G401 (cell line): ENCODE results near the gene SORCS3. TPM values are rescaled to one million over a fixed set of nuclear protein-coding genes. Genes with fewer than 3 reads are reported as not detected.

Experiments used
- DNase-seq: peaks from one replicate; pipeline ENCODE4 v3.0.0-alpha.2; 2015; ENCODE audit warnings: low spot score
- in situ Hi-C: cut with HindIII; loops from 2 replicates; pipeline ENCODE4 v1.10.0; 2016; ENCODE audit warnings: low sequenced_read_pairs, mixed read lengths
- total RNA-seq: library from RNA; depleted of rRNA; stranded (reverse); fragments of >200 nt; shearing (Covaris generic); gene quantifications from 2 replicates; pipeline ENCODE4 v1.2.3, GENCODE V29; 2014

SORCS3 gene
- total RNA-seq, 1 experiment from 2014 or later: not detected

- in situ Hi-C loops: no loop called here
- no peak for DNase-seq
These were observed 252.6 kb downstream of the SORCS3 start for GRCh38 chr10:104893701-104894100.

- in situ Hi-C loops: no loop called here
- peak; percentile 62 for DNase-seq
These were observed 253.6 kb downstream of the SORCS3 start for GRCh38 chr10:104894681-104895080.

GRCh38 chr10:104895541-104895940, 254.5 kb downstream of the SORCS3 start:
- peak; percentile 82 for DNase-seq
- in situ Hi-C loops: no loop called here

- DNase-seq: peak; percentile 80
- in situ Hi-C loops: no loop called here
These were observed 254.9 kb downstream of the SORCS3 start for GRCh38 chr10:104895981-104896380.

- no peak for DNase-seq
- in situ Hi-C loops: no loop called here
These were observed 256.6 kb downstream of the SORCS3 start for GRCh38 chr10:104897696-104898095.

- in situ Hi-C loops: no loop called here
- no peak for DNase-seq
These were observed 258.7 kb downstream of the SORCS3 start for GRCh38 chr10:104899779-104900178.

GRCh38 chr10:104903433-104903832, 262.3 kb downstream of the SORCS3 start:
- in situ Hi-C loops: no loop called here
- no peak for DNase-seq

- no peak for DNase-seq
- in situ Hi-C loops: no loop called here
These were observed 263.7 kb downstream of the SORCS3 start for GRCh38 chr10:104904753-104905323.

GRCh38 chr10:104906112-104906511, 265.0 kb downstream of the SORCS3 start:
- DNase-seq: no peak
- in situ Hi-C loops: no loop called here

GRCh38 chr10:104907521-104907920, 266.4 kb downstream of the SORCS3 start:
- no peak for DNase-seq
- in situ Hi-C loops: no loop called here

GRCh38 chr10:104908581-104908980, 267.5 kb downstream of the SORCS3 start:
- no peak for DNase-seq
- in situ Hi-C loops: no loop called here

GRCh38 chr10:104910712-104911111, 269.6 kb downstream of the SORCS3 start:
- in situ Hi-C loops: no loop called here
- DNase-seq: no peak

- no peak for DNase-seq
- in situ Hi-C loops: no loop called here
These were observed 272.3 kb downstream of the SORCS3 start for GRCh38 chr10:104913390-104913789.

GRCh38 chr10:104920476-104920875, 279.4 kb downstream of the SORCS3 start:
- in situ Hi-C loops: no loop called here

GRCh38 chr10:104921763-104922162, 280.7 kb downstream of the SORCS3 start:
- in situ Hi-C loops: no loop called here

More at GRCh38 chr10:104920476-104920875, 279.4 kb downstream of the SORCS3 start:
- DNase-seq: no peak

GRCh38 chr10:104922810-104923209, 281.7 kb downstream of the SORCS3 start:
- in situ Hi-C loops: no loop called here
- no peak for DNase-seq

More at GRCh38 chr10:104921763-104922162, 280.7 kb downstream of the SORCS3 start:
- DNase-seq: no peak

GRCh38 chr10:104923501-104923900, 282.4 kb downstream of the SORCS3 start:
- in situ Hi-C loops: no loop called here
- no peak for DNase-seq

GRCh38 chr10:104924101-104924795, 283.2 kb downstream of the SORCS3 start:
- in situ Hi-C loops: no loop called here
- DNase-seq: no peak

- in situ Hi-C loops: no loop called here
- peak; percentile 25 for DNase-seq
These were observed 284.3 kb downstream of the SORCS3 start for GRCh38 chr10:104925232-104925851.

- in situ Hi-C loops: no loop called here
- no peak for DNase-seq
These were observed 287.6 kb downstream of the SORCS3 start for GRCh38 chr10:104928734-104929133.
